Measurements from ENCODE around the gene HSD17B7. TPM values are rescaled to one million over a fixed set of nuclear protein-coding genes. Genes with fewer than 3 reads are reported as not detected.

The HSD17B7 gene
- total and polyA plus RNA-seq, 2 donors (not counting 1 experiment from before 2014, with no cell fraction given), result 38.9 to 41.5 TPM

DNA sequence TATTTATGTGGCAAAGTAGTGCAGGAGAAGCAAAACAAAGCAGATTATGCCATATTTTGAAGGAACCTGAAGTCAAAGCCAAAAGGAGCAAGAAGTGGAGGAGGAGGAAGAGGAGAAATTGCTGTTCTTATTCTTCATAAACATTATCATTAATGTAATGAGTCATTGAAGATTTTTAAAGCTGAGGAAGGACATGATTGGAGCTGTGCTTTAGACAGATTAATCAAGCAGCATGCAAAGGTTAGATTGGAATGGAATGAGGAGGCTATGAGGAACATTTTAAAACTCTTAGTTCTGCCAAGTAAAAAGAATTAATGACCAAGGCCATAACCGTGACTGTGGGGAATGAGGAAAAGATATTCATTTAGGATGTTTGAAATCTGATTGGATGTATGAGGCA is 33.0 kb upstream of the HSD17B7 start:
- H3K4me3 ChIP-seq (ENCODE audit: control extremely low read depth in 1 of 5, extremely low read depth in 1 of 5, insufficient read depth in 1 of 5, low read depth in 2 of 5, low read length in 4 of 5), result no peak overlapping the region
- Mint-ChIP-seq H3K9me3 (ENCODE audit: insufficient read depth) (no peaks in the 10 kb centered on the region), H3K4me1 (no peaks in the 10 kb centered on the region), H3K27ac (no peak overlapping the region), H3K27me3 (peaks cover 3% of the 10 kb centered on the region), H3K4me3 (no peak overlapping the region)
- H3K27me3 ChIP-seq (replicated peaks in 1 of 4; ENCODE audit: control extremely low read depth in 1 of 4, control insufficient read depth in 3 of 4, insufficient read depth in 4 of 4, low read length in 3 of 4), result no peaks in the 10 kb centered on the region
- H3K4me1 ChIP-seq (ENCODE audit: control insufficient read depth in 2 of 2, insufficient read depth in 2 of 2, low read length in 2 of 2), result no peaks in the 10 kb centered on the region
- CTCF ChIA-PET, result no interaction called here
- ATAC-seq (ENCODE audit: low read depth) (no peak), DNase-seq (no peak)
- no peaks in the 10 kb centered on the region for H3K36me3 ChIP-seq (replicated peaks in 1 of 2; ENCODE audit: control extremely low read depth in 1 of 2, control insufficient read depth in 1 of 2, extremely low read depth in 1 of 2, insufficient read depth in 2 of 2, low read length in 1 of 2)
- TF ChIP-seq EZH2 (IDR thresholded peaks at IDR 0.05; ENCODE audit: borderline replicate concordance, insufficient read depth, low read depth, low read length, poor library complexity, severe bottlenecking), result no peak
- TF ChIP-seq, protein P1, sequence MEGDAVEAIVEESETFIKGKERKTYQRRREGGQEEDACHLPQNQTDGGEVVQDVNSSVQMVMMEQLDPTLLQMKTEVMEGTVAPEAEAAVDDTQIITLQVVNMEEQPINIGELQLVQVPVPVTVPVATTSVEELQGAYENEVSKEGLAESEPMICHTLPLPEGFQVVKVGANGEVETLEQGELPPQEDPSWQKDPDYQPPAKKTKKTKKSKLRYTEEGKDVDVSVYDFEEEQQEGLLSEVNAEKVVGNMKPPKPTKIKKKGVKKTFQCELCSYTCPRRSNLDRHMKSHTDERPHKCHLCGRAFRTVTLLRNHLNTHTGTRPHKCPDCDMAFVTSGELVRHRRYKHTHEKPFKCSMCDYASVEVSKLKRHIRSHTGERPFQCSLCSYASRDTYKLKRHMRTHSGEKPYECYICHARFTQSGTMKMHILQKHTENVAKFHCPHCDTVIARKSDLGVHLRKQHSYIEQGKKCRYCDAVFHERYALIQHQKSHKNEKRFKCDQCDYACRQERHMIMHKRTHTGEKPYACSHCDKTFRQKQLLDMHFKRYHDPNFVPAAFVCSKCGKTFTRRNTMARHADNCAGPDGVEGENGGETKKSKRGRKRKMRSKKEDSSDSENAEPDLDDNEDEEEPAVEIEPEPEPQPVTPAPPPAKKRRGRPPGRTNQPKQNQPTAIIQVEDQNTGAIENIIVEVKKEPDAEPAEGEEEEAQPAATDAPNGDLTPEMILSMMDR (IDR thresholded peaks at IDR 0.05), result no peak
- no peaks in the 10 kb centered on the region for H4K20me1 ChIP-seq (ENCODE audit: control insufficient read depth, insufficient read depth, low read length, poor library complexity, severe bottlenecking)
- no peaks in the 10 kb centered on the region for H3K9me3 ChIP-seq (ENCODE audit: control extremely low read depth in 1 of 3, control insufficient read depth in 2 of 3, insufficient read depth in 1 of 3, low read length in 2 of 3)
- H2AFZ ChIP-seq (ENCODE audit: insufficient read depth, low read depth, low read length, poor library complexity, severe bottlenecking), result no peak overlapping the region
- WGBS (ENCODE audit: insufficient coverage), result 100% methylated on average over 1 of the region's 1 CpG
- intact Hi-C loops (cut with micrococcal nuclease), result no loop called here
- POLR2A ChIA-PET, result no interaction called here
- no peaks in the 10 kb centered on the region for H3K79me2 ChIP-seq (ENCODE audit: control insufficient read depth, insufficient read depth, low read length)
- no peak overlapping the region for H3K9ac ChIP-seq (ENCODE audit: low read length)
- H3K4me2 ChIP-seq (replicated peaks; ENCODE audit: low read depth, low read length, poor library complexity, severe bottlenecking), result no peak overlapping the region
- H3K27ac ChIP-seq (ENCODE audit: low read length in 2 of 2), result no peak overlapping the region

DNA sequence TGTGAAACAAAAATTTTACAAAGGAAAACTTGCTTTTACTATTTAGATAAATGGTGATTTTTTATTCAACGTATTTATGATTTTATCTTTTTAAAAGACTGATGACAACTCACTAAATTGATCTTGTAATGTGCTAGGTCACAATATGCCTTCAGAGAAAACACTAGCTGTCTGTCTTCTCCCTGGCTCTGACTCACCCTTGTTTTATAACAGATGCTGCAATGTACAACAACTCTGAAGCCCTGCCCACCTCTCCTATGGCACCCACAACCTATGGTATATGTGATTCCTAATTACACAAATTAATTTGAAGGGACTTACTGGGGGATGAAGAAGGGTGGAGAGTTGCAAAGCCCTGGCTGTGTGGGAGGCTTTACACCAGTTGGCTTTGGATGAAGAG is 24.7 kb upstream of the HSD17B7 start:
- H4K20me1 ChIP-seq (ENCODE audit: control insufficient read depth, insufficient read depth, low read length, poor library complexity, severe bottlenecking), result no peaks in the 10 kb centered on the region
- H3K9me3 ChIP-seq (ENCODE audit: control extremely low read depth in 1 of 3, control insufficient read depth in 2 of 3, insufficient read depth in 1 of 3, low read length in 2 of 3), result peaks cover 0 to 2% (median 0%) of the 10 kb centered on the region in 3 donors
- ATAC-seq (ENCODE audit: low read depth), result no peak
- no peak overlapping the region for H3K4me3 ChIP-seq (ENCODE audit: control extremely low read depth in 1 of 5, extremely low read depth in 1 of 5, insufficient read depth in 1 of 5, low read depth in 2 of 5, low read length in 4 of 5)
- H3K9ac ChIP-seq (ENCODE audit: low read length), result no peak overlapping the region
- Mint-ChIP-seq H3K4me3 (no peak overlapping the region), H3K4me1 (no peaks in the 10 kb centered on the region), H3K9me3 (ENCODE audit: insufficient read depth) (no peaks in the 10 kb centered on the region), H3K27me3 (peaks cover 26% of the 10 kb centered on the region), H3K27ac (no peak overlapping the region)
- no peak overlapping the region for H2AFZ ChIP-seq (ENCODE audit: insufficient read depth, low read depth, low read length, poor library complexity, severe bottlenecking)
- H3K79me2 ChIP-seq (ENCODE audit: control insufficient read depth, insufficient read depth, low read length), result no peaks in the 10 kb centered on the region
- H3K4me1 ChIP-seq (ENCODE audit: control insufficient read depth in 2 of 2, insufficient read depth in 2 of 2, low read length in 2 of 2), result no peaks in the 10 kb centered on the region
- ChIA-PET POLR2A (no interaction called here), CTCF (no interaction called here)
- no peak overlapping the region for H3K4me2 ChIP-seq (replicated peaks; ENCODE audit: low read depth, low read length, poor library complexity, severe bottlenecking)
- H3K36me3 ChIP-seq (replicated peaks in 1 of 2; ENCODE audit: control extremely low read depth in 1 of 2, control insufficient read depth in 1 of 2, extremely low read depth in 1 of 2, insufficient read depth in 2 of 2, low read length in 1 of 2), result no peaks in the 10 kb centered on the region
- no peak for TF ChIP-seq EZH2 (IDR thresholded peaks at IDR 0.05; ENCODE audit: borderline replicate concordance, insufficient read depth, low read depth, low read length, poor library complexity, severe bottlenecking)
- TF ChIP-seq, protein P1 (IDR thresholded peaks at IDR 0.05), result no peak
- intact Hi-C loops (cut with micrococcal nuclease), result no loop called here
- no peak for DNase-seq
- peaks cover 0 to 9% (median 2%) of the 10 kb centered on the region in 4 experiments for H3K27me3 ChIP-seq (replicated peaks in 1 of 4; ENCODE audit: control extremely low read depth in 1 of 4, control insufficient read depth in 3 of 4, insufficient read depth in 4 of 4, low read length in 3 of 4)
- H3K27ac ChIP-seq (ENCODE audit: low read length in 2 of 2), result no peak overlapping the region
- WGBS (ENCODE audit: insufficient coverage), result no CpG with 5 or more reads among the region's 1 CpG

Data from B cell (primary cell).